H1 (cell line): ENCODE measurements around the gene ACVR2A. TPM values are rescaled to one million over a fixed set of nuclear protein-coding genes. Genes with fewer than 3 reads are reported as not detected.

Experiments used
- CTBP2 ChIP-seq: IDR thresholded peaks from 2 replicates; pipeline ENCODE4 v1.7.0; 2011; ENCODE audit warnings: borderline replicate concordance, mild to moderate bottlenecking, moderate library complexity, mixed read lengths, low read length; ENCODE audit not compliant: insufficient read depth, insufficient read length
- TEAD4 ChIP-seq: IDR thresholded peaks from 2 replicates; pipeline ENCODE4 v1.6.1; 2012; ENCODE audit warnings: low read depth, low read length, inconsistent platforms, mixed read lengths
- polyA plus RNA-seq, 7 experiments: library from polyadenylated mRNA; depleted of rRNA in 3 of 7; stranded (reverse) in 5 of 7; unstranded in 2 of 7; fragments of >200 nt in 5 of 7; fragments of 200-250 nt in 2 of 7; gene quantifications; 1 replicate in 5 of 7; 2 replicates in 1 of 7; 4 replicates in 1 of 7; pipeline versions ENCODE4 v1.2.1 to v1.2.3, GENCODE V29; 2011 to 2013; ENCODE audit warnings: missing spikeins in 2 of 7, mixed read lengths in 2 of 7
- total RNA-seq: library from RNA; stranded (reverse); fragmentation: NEBNext Ultra II Directional; extraction: Animal tissue kit (Norgen Biotek cat#: 25700); gene quantifications from 2 replicates; pipeline ENCODE4 v1.2.1, GENCODE V29; 2021

Gene ACVR2A
- total and polyA plus RNA-seq, 2 of the 8 experiments (the other 6 are each of a cell fraction or from before 2014, with no cell fraction given), result 3.4 to 18.1 TPM

DNA sequence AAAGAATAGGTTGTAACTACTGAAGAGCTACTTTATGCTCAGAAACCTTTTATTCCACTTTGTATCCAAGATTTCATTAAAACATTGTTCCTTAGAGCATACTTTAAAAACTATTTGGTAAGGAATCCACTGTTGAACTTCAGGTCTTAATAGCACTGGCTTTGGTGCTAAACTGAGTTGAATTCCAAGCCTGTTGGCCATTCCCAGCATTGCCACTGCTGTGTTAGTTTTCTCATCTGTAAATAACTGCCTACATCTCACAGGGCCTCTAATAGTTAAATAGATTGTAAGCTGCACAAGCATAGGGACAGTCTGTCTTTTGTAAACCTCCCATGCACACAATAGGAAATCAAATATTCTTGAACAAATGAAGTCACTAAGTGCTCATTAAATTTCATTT lies 89.1 kb downstream of the ACVR2A start (continued):
- no peak for TF ChIP-seq CTBP2
- TF ChIP-seq TEAD4, result no peak
